Measurements from ENCODE around the gene LRP2BP. TPM values are rescaled to one million over a fixed set of nuclear protein-coding genes. Genes with fewer than 3 reads are reported as not detected.

LRP2BP gene
- polyA plus RNA-seq, 1 donor (not counting 4 experiments of a cell fraction or from before 2014, with no cell fraction given): 0.22 TPM

- no peaks in the 10 kb centered on the region for H4K20me1 ChIP-seq (ENCODE audit: control insufficient read depth, extremely low read depth, insufficient read depth, low read length)
- no peaks in the 10 kb centered on the region for H3K27me3 ChIP-seq (ENCODE audit: control insufficient read depth, extremely low read depth, insufficient read depth, low read length)
- no peaks in the 10 kb centered on the region for H3K9me3 ChIP-seq (ENCODE audit: control insufficient read depth, low read depth, low read length)
- H3K27ac ChIP-seq (ENCODE audit: control insufficient read depth, insufficient read depth, low read length): no peak overlapping the region
- H2AFZ ChIP-seq (ENCODE audit: control insufficient read depth, low read length): no peak overlapping the region
- H3K4me3 ChIP-seq (ENCODE audit: control insufficient read depth in 2 of 3, extremely low read depth in 1 of 3, insufficient read depth in 2 of 3, low read depth in 1 of 3, low read length in 3 of 3): no peak overlapping the region
- H3K4me1 ChIP-seq (ENCODE audit: control insufficient read depth, extremely low read depth, insufficient read depth, low read length): no peaks in the 10 kb centered on the region
- no peaks in the 10 kb centered on the region for H3K79me2 ChIP-seq (ENCODE audit: control insufficient read depth, insufficient read depth, low read length)
- H3K36me3 ChIP-seq (ENCODE audit: control insufficient read depth in 2 of 2, extremely low read depth in 1 of 2, insufficient read depth in 2 of 2, low read length in 2 of 2): no peaks in the 10 kb centered on the region
- H3K9ac ChIP-seq (ENCODE audit: control insufficient read depth, extremely low read depth, insufficient read depth, low read length): no peak overlapping the region
- no peak overlapping the region for H3K4me2 ChIP-seq (ENCODE audit: control insufficient read depth, extremely low read depth, insufficient read depth, low read depth, low read length)
- TF ChIP-seq EZH2 (IDR thresholded peaks at IDR 0.05; ENCODE audit: low read length): no peak
- TF ChIP-seq, protein P1, sequence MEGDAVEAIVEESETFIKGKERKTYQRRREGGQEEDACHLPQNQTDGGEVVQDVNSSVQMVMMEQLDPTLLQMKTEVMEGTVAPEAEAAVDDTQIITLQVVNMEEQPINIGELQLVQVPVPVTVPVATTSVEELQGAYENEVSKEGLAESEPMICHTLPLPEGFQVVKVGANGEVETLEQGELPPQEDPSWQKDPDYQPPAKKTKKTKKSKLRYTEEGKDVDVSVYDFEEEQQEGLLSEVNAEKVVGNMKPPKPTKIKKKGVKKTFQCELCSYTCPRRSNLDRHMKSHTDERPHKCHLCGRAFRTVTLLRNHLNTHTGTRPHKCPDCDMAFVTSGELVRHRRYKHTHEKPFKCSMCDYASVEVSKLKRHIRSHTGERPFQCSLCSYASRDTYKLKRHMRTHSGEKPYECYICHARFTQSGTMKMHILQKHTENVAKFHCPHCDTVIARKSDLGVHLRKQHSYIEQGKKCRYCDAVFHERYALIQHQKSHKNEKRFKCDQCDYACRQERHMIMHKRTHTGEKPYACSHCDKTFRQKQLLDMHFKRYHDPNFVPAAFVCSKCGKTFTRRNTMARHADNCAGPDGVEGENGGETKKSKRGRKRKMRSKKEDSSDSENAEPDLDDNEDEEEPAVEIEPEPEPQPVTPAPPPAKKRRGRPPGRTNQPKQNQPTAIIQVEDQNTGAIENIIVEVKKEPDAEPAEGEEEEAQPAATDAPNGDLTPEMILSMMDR (optimal IDR thresholded peaks at IDR 0.05 in 1 of 3, IDR thresholded peaks at IDR 0.05 in 1 of 3, conservative IDR thresholded peaks at IDR 0.05 in 1 of 3; ENCODE audit: extremely low read depth in 1 of 3, insufficient read depth in 2 of 3, low read length in 3 of 3): no peak
- FAIRE-seq: no peak
- dilution Hi-C loops (cut with MboI; ENCODE audit: extremely low pct_ligation_motif_present, low sequenced_read_pairs): no loop called here
- DNase-seq (ENCODE audit: low read depth, low spot score): no peak
- no peaks in the 10 kb centered on the region for H3K9me1 ChIP-seq (ENCODE audit: control insufficient read depth, extremely low read depth, insufficient read depth, low read length)
Observed at GRCh38 chr4:185351691-185352090, 44.0 kb downstream of the LRP2BP start.

GRCh38 chr4:185346975-185347601, 48.6 kb downstream of the LRP2BP start:
- TF ChIP-seq EZH2 (IDR thresholded peaks at IDR 0.05; ENCODE audit: low read length): no peak
- TF ChIP-seq, protein P1 (optimal IDR thresholded peaks at IDR 0.05 in 1 of 3, IDR thresholded peaks at IDR 0.05 in 1 of 3, conservative IDR thresholded peaks at IDR 0.05 in 1 of 3; ENCODE audit: extremely low read depth in 1 of 3, insufficient read depth in 2 of 3, low read length in 3 of 3): no peak
- H3K9me1 ChIP-seq (ENCODE audit: control insufficient read depth, extremely low read depth, insufficient read depth, low read length): no peaks in the 10 kb centered on the region
- H3K27me3 ChIP-seq (ENCODE audit: control insufficient read depth, extremely low read depth, insufficient read depth, low read length): no peaks in the 10 kb centered on the region
- DNase-seq (ENCODE audit: low read depth, low spot score) (no peak), FAIRE-seq (no peak)
- H3K9ac ChIP-seq (ENCODE audit: control insufficient read depth, extremely low read depth, insufficient read depth, low read length): no peak overlapping the region
- no peaks in the 10 kb centered on the region for H3K4me1 ChIP-seq (ENCODE audit: control insufficient read depth, extremely low read depth, insufficient read depth, low read length)
- H4K20me1 ChIP-seq (ENCODE audit: control insufficient read depth, extremely low read depth, insufficient read depth, low read length): no peaks in the 10 kb centered on the region
- no peaks in the 10 kb centered on the region for H3K9me3 ChIP-seq (ENCODE audit: control insufficient read depth, low read depth, low read length)
- H3K4me3 ChIP-seq (ENCODE audit: control insufficient read depth in 2 of 3, extremely low read depth in 1 of 3, insufficient read depth in 2 of 3, low read depth in 1 of 3, low read length in 3 of 3): no peak overlapping the region
- H3K36me3 ChIP-seq (ENCODE audit: control insufficient read depth in 2 of 2, extremely low read depth in 1 of 2, insufficient read depth in 2 of 2, low read length in 2 of 2): no peaks in the 10 kb centered on the region
- no peak overlapping the region for H3K4me2 ChIP-seq (ENCODE audit: control insufficient read depth, extremely low read depth, insufficient read depth, low read depth, low read length)
- H3K27ac ChIP-seq (ENCODE audit: control insufficient read depth, insufficient read depth, low read length): no peak overlapping the region
- no peaks in the 10 kb centered on the region for H3K79me2 ChIP-seq (ENCODE audit: control insufficient read depth, insufficient read depth, low read length)
- no peak overlapping the region for H2AFZ ChIP-seq (ENCODE audit: control insufficient read depth, low read length)
- dilution Hi-C loops (cut with MboI; ENCODE audit: extremely low pct_ligation_motif_present, low sequenced_read_pairs): no loop called here

Data from keratinocyte (primary cell).